ENCODE results near the gene CLASP2. TPM values are rescaled to one million over a fixed set of nuclear protein-coding genes. Genes with fewer than 3 reads are reported as not detected.
"Not testable (repeated sequence)": the region's sequence is repeated elsewhere in the genome, so short reads cannot be mapped to it uniquely, and the experiment has no call there.

CLASP2 gene
- total and polyA plus RNA-seq, 2 of the 4 experiments (the other 2 are of a cell fraction) = 11.9 to 49.1 TPM

DNA sequence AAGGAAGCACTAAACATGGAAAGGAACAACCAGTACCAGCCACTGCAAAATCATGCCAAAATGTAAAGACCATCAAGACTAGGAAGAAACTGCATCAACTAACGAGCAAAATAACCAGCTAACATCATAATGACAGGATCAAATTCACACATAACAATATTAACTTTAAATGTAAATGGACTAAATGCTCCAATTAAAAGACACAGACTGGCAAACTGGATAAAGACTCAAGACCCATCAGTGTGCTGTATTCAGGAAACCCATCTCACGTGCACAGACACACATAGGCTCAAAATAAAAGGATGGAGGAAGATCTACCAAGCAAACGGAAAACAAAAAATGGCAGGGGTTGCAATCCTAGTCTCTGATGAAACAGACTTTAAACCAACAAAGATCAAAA, 44.6 kb downstream of the CLASP2 start:
- H3K9me3 ChIP-seq (ENCODE audit: control insufficient read depth, insufficient read depth, low read length); H4K20me1 ChIP-seq (ENCODE audit: insufficient read depth, low read length); H3K14ac ChIP-seq (replicated peaks; ENCODE audit: low read depth, low read length); H4K91ac ChIP-seq (ENCODE audit: insufficient read depth, low read depth, low read length); intact Hi-C loops (cut with micrococcal nuclease); H3K18ac ChIP-seq (ENCODE audit: low read depth, low read length); ATAC-seq (ENCODE audit: low read depth); dilution Hi-C loops (cut with HindIII; ENCODE audit: low sequenced_read_pairs, unreplicated experiment); H3K79me1 ChIP-seq (ENCODE audit: low read depth in 1 of 2, low read length in 2 of 2); H3K4me2 ChIP-seq (ENCODE audit: low read depth, low read length); POLR2A ChIA-PET (ENCODE audit: unreplicated experiment); CTCF ChIA-PET; H2BK120ac ChIP-seq (ENCODE audit: low read depth, low read length); H3K4me1 ChIP-seq (ENCODE audit: control insufficient read depth, insufficient read depth, low read length); H2AFZ ChIP-seq (replicated peaks; ENCODE audit: low read length, poor library complexity); DNase-seq; H2BK15ac ChIP-seq (ENCODE audit: low read depth, low read length); H3K9ac ChIP-seq (ENCODE audit: low read depth, low read length); H3K4me3 ChIP-seq (ENCODE audit: insufficient read depth, low read depth, low read length); H3K36me3 ChIP-seq (ENCODE audit: control insufficient read depth, insufficient read depth, low read length); H2AK5ac ChIP-seq (ENCODE audit: low read depth, low read length); H2BK5ac ChIP-seq (ENCODE audit: low read depth, low read length, poor library complexity, severe bottlenecking); H2AK9ac ChIP-seq (replicated peaks; ENCODE audit: low read depth, low read length, poor library complexity); H3K23ac ChIP-seq (ENCODE audit: low read depth, low read length); H4K5ac ChIP-seq (ENCODE audit: low read depth, low read length); H3K56ac ChIP-seq (ENCODE audit: extremely low read depth, insufficient read depth, low read length); in situ Hi-C loops (cut with MboI; ENCODE audit: low sequenced_read_pairs); BruUV-seq (replicated peaks); H3K4ac ChIP-seq (ENCODE audit: low read depth, low read length); H3K9me1 ChIP-seq (ENCODE audit: insufficient read depth, low read length); H4K8ac ChIP-seq (ENCODE audit: low read depth in 2 of 2, low read length in 2 of 2); H3K27me3 ChIP-seq (ENCODE audit: control insufficient read depth, insufficient read depth, low read length); H2BK20ac ChIP-seq (ENCODE audit: low read depth, low read length); H3K27ac ChIP-seq (ENCODE audit: insufficient read depth, low read length): not testable (repeated sequence)
- no CpG with 5 or more reads among the region's 3 CpGs for WGBS, 2 experiments (ENCODE audit: extremely low coverage in 2 of 2, insufficient read length in 1 of 2)

All from IMR-90 (cell line).